Lower lobe of right lung (tissue), 2 donors: ENCODE results near the gene XPR1. TPM values are rescaled to one million over a fixed set of nuclear protein-coding genes. Genes with fewer than 3 reads are reported as not detected.

Source experiments
- ATAC-seq, 2 donors: fragments of 200-7000 bp; cut with Tn5 transposase; one replicate each; pipeline ENCODE4 v1.9.1; 2020 to 2022; ENCODE audit warnings: mild to moderate bottlenecking in 2 of 2, moderate library complexity in 2 of 2
- DNase-seq: peaks from one replicate; pipeline ENCODE4 v3.0.0-alpha.2; 2020
- H3K27ac ChIP-seq: fragments of 200-600 bp; one replicate; pipeline ENCODE4 v1.8.0; 2022
- H3K27me3 ChIP-seq: fragments of 200-600 bp; one replicate; pipeline ENCODE4 v1.8.0; 2022; ENCODE audit warnings: low read depth
- H3K36me3 ChIP-seq: fragments of 200-600 bp; one replicate; pipeline ENCODE4 v1.8.0; 2022; ENCODE audit warnings: mild to moderate bottlenecking
- H3K4me1 ChIP-seq: fragments of 200-600 bp; one replicate; pipeline ENCODE4 v1.8.0; 2022
- H3K4me3 ChIP-seq: fragments of 200-600 bp; one replicate; pipeline ENCODE4 v1.8.0; 2022; ENCODE audit warnings: mild to moderate bottlenecking
- H3K9me3 ChIP-seq: fragments of 200-600 bp; one replicate; pipeline ENCODE4 v1.8.0; 2022
- intact Hi-C: fragments of 100-400 bp; cut with DNase I; formaldehyde crosslinking; loops from one replicate; pipeline ENCODE4 v1.11.0; 2022
- long read RNA-seq: library from polyadenylated mRNA; unstranded; transcript quantifications from one replicate; pipeline ENCODE4 v2.0.0, GENCODE V29; 2021
- total RNA-seq: library from RNA; stranded (reverse); fragmentation: NEBNext Ultra II Directional; extraction: Animal tissue kit (Norgen Biotek cat#: 25700); gene quantifications from one replicate; pipeline ENCODE4 v1.2.1, GENCODE V29; 2021
- TF ChIP-seq, protein P1 (sequence below): fragments of 200-600 bp; IDR thresholded peaks from one replicate; pipeline ENCODE4 v1.8.0; 2022; ENCODE audit warnings: antibody characterized with exemption, mild to moderate bottlenecking
- donor health status: DM: no; HTN: yes; CAD: no; lungs with severe emphysema.

The XPR1 gene
- total RNA-seq = 21.1 TPM
- long read RNA-seq, full-length matches to known transcripts = 1 of 10 reads
- long read RNA-seq, partial matches to known transcripts = 2 of 10 reads
- long read RNA-seq, other reads (novel, unspliced or antisense) = 7 of 10 reads

DNA sequence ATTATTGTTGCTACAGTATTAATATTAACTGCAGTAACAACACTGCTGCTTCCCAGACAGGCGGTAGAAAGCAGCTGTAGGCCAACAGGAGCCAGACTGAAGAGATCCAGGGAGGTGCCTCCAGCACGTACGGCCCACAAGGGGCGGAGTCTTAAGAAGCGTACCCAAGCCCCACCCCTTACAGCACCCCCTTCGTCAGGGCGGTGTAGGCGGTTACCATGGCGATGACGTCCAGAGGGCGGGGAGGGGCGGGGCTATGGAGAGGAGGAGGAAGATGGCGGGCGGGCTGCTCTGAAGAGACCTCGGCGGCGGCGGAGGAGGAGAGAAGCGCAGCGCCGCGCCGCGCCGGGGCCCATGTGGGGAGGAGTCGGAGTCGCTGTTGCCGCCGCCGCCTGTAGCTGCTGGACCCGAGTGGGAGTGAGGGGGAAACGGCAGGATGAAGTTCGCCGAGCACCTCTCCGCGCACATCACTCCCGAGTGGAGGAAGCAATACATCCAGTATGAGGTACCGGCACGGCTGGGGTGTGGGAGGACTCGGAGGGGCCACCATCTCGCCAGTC lies at the start of gene XPR1:
TSS of gene XPR1 (plus strand) at position 257 of the 560 bp plus-strand sequence. CDS start at position 437, 180 bp downstream.
- H3K36me3 ChIP-seq = no peaks in the 10 kb centered on the region
- peak within 1 kb of the TSS; percentile 86 for H3K27ac ChIP-seq
- TF ChIP-seq, protein P1, sequence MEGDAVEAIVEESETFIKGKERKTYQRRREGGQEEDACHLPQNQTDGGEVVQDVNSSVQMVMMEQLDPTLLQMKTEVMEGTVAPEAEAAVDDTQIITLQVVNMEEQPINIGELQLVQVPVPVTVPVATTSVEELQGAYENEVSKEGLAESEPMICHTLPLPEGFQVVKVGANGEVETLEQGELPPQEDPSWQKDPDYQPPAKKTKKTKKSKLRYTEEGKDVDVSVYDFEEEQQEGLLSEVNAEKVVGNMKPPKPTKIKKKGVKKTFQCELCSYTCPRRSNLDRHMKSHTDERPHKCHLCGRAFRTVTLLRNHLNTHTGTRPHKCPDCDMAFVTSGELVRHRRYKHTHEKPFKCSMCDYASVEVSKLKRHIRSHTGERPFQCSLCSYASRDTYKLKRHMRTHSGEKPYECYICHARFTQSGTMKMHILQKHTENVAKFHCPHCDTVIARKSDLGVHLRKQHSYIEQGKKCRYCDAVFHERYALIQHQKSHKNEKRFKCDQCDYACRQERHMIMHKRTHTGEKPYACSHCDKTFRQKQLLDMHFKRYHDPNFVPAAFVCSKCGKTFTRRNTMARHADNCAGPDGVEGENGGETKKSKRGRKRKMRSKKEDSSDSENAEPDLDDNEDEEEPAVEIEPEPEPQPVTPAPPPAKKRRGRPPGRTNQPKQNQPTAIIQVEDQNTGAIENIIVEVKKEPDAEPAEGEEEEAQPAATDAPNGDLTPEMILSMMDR = peak; percentile 40
- H3K4me1 ChIP-seq = peaks cover 43% of the 10 kb centered on the region
- DNase-seq (peak; percentile 98), ATAC-seq (peak; percentile 99 to 100)
- H3K4me3 ChIP-seq = peak within 1 kb of the TSS; percentile 95
- intact Hi-C loops = no loop called here
- H3K9me3 ChIP-seq = no peaks in the 10 kb centered on the region
- H3K27me3 ChIP-seq = no peaks in the 10 kb centered on the region

DNA sequence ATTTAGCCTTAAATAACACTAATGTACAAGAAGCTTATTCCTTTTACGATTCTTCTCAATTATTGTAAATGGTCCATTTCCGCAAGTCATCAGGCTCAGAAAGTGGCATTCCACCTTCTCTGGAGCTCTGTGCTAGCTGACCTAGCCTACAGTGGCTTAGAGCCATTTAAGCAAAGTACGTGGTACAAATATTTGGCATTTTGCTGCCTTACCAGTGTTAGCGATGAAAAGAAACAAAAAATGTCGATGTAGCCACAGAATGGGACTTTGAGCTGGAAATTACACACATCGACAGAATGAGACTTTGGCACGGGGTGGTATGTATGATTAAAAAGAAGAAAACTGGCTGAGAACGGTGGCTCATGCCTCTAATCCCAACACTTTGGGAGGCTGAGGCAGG lies 47.0 kb upstream of the XPR1 start:
- Histone ChIP-seq H3K9me3 (no peaks in the 10 kb centered on the region), H3K36me3 (no peaks in the 10 kb centered on the region), H3K4me1 (no peaks in the 10 kb centered on the region), H3K27me3 (no peaks in the 10 kb centered on the region), H3K4me3 (no peak overlapping the region), H3K27ac (no peak overlapping the region)
- TF ChIP-seq, protein P1 = no peak
- ATAC-seq (no peak), DNase-seq (no peak)
- intact Hi-C loops = no loop called here

DNA sequence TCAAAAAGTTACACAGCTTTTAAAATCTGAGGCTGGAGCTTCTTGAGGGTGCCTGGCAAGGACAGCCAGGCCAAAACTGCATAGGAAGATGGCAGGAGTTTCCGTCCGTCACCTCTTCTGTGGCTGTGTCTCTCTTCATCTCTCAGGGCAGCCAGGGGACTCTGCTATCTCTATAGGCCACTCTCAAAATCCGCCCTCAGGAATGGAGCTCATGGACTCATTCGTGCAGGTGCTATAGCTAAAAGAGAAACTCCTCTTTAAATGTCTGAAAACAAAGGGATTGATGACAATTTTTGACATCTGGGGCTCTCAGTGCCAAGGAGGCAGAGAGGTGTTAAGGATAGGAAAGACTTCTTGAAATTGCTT lies 45.8 kb upstream of the XPR1 start:
- H3K27ac ChIP-seq = no peak overlapping the region
- H3K4me1 ChIP-seq = no peaks in the 10 kb centered on the region
- no peaks in the 10 kb centered on the region for H3K27me3 ChIP-seq
- intact Hi-C loops = no loop called here
- no peak for DNase-seq
- H3K9me3 ChIP-seq = no peaks in the 10 kb centered on the region
- no peak for ATAC-seq
- no peaks in the 10 kb centered on the region for H3K36me3 ChIP-seq
- no peak overlapping the region for H3K4me3 ChIP-seq
- TF ChIP-seq, protein P1 = no peak

DNA sequence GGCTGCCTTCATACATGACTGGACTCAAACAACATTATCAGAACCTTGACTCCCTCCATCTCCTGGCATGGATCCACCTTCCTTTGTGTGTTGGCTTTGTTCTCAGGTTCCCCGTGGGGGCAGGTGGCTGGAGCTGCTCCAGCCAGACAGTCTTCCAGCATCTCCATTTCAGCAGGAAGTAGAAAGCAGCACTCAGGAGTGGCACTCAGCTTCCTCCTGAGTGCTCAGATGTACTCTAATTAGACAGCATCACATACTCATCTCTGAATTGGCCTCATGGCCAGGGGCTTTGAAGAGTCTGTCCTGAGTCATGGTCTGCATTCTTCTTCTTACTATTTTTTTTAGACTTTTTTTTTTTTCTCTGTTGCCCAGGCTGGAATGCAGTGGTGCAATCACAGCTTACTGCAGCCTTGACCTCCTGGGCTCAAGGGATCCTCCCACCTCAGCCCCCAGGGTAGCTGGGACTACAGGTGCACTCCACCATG lies 45.1 kb upstream of the XPR1 start:
- Histone ChIP-seq H3K27ac (no peak overlapping the region), H3K9me3 (no peaks in the 10 kb centered on the region), H3K36me3 (no peaks in the 10 kb centered on the region), H3K27me3 (no peaks in the 10 kb centered on the region), H3K4me1 (no peaks in the 10 kb centered on the region), H3K4me3 (no peak overlapping the region)
- ATAC-seq = no peak
- DNase-seq = no peak
- TF ChIP-seq, protein P1 = no peak
- intact Hi-C loops = no loop called here

DNA sequence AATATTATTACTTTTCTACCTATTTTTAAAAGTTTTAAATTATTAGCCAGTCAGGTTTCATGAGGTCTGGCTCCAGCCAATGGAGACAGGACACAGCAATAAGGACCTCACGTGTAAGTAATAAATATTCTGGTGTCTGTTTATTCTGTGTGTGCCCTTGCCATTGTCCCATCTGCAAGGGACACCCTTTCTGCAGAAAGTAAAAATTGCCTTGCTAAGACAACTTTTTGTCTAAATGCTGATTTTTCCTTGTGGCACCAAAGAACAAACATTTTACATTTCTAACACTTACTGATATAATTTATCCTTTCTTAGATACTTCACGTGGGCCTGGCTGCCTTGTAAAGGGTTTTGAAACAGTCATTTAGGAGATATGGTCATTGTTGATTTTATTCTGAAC lies 43.7 kb upstream of the XPR1 start:
- H3K36me3 ChIP-seq = no peaks in the 10 kb centered on the region
- TF ChIP-seq, protein P1 = no peak
- intact Hi-C loops = no loop called here
- H3K4me1 ChIP-seq = no peaks in the 10 kb centered on the region
- no peak for ATAC-seq
- H3K27ac ChIP-seq = no peak overlapping the region
- H3K27me3 ChIP-seq = no peaks in the 10 kb centered on the region
- DNase-seq = no peak
- H3K9me3 ChIP-seq = no peaks in the 10 kb centered on the region
- no peak overlapping the region for H3K4me3 ChIP-seq
